ENCODE results near the gene CCNQ.

Gene CCNQ

DNA sequence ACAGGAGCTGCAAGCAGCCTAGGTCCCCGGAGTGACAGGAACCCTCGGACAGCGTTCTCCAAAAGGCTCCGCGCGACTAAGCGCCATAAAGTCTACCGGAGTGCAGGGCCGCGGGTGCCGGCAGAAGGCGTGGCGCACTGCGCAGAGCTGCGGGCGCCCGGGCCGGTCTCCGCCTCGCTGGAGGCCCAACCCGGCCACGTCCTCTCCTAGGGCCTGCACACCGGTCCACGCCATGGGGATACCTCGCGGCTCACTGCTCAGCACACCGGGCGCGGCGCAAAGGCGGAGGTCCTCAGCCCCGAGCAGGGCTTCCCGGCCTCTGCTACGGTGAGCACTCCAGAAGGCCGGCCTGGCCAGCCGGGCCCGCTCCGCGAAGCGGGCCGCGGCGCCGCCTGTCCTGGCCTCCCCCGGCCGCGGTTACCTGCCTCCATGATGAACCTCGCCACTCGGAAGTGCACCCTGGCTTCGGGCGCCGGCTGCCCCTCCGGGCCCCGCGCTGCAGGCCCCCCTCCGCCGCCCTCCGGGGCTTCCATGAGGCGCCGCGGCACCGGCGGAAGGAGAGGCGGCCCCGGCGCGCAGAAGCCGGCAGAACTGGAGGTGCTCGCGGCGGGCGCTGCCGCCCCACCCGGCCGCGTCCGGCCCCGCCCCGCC is at the start of gene CCNQ:
Gene CCNQ (minus strand): TSS at position 599 of the 651 bp plus-strand sequence. CDS start 66 bp downstream, at position 533.
- DNase-seq = no peak

- DNase-seq = no peak
Measured at GRCh38 chrX:153647461-153648357, 48.8 kb upstream of the CCNQ start.

DNA sequence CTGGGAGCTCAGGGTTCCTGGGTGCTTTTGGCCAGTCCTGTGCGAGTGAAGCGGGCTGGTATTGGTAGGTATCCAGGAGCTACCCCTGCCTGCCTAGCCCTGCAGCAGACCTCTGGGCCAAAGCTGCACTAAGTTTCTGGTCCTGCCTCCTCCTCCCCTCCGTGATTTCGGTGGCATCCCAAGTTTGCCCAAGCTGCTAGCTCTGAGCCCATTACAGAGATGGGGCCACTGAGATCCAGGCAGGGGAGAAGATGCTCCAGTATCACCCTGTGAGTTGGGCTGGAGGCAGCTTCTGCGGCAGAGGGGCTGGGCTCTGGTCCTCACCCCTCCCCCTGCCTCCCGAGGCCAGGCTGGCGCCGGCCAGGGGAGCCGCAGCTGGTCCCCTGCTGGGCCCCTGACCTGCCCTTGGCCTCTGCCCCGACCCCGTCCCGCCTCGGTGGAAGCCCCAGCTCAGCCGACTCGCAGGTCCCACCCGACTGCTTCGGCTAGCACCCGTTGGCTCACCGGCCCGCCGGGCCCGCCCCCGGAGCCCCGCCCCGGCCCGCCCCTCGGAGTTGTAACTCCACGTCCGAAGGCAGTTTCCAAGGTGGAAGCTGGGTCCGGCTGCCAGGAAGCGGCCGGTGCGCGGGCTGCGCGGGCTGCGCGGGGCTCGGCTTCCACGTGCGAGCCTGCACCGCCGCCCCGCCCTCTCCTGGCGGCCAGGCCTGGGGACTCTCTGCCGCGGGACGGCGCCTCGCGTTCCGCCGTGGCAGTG is 47.9 kb upstream of the CCNQ start, which contains the start of gene DUSP9:
Gene DUSP9 (plus strand): TSS at position 584 of the 754 bp plus-strand sequence. CDS start 751 bp downstream, outside the sequence.
- peak in 1 of 2 experiments; percentile 55 for DNase-seq

DNA sequence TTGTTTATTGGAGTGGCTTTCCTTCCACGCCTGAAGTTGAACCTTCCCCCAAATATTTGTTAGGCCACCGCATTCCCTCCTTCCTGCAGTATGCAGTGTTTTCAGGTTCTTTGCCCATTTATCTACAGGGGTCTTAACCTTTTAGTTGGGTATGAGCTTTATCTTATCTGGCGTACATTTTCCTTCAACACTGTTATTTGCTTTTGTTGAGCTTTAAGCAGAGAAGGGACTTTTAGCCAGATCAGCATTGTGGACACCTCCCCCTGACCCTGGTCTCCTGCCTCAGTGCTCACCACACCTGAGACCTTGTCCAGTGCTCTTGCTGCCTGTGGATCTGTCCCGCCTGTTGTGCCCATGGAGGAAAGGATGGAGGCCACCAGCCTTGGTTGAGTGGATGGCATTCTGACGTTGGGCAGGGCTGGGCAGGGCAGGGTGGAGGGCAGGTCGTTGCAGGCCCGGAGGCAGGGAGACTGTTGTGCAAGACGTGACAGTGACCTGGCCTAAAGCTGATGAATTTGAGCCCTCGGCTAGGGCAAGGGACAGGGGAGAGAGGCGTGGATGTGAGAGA is 47.1 kb upstream of the CCNQ start:
- no peak for DNase-seq

GRCh38 chrX:153645151-153645550 is 46.2 kb upstream of the CCNQ start:
- DNase-seq = no peak

DNA sequence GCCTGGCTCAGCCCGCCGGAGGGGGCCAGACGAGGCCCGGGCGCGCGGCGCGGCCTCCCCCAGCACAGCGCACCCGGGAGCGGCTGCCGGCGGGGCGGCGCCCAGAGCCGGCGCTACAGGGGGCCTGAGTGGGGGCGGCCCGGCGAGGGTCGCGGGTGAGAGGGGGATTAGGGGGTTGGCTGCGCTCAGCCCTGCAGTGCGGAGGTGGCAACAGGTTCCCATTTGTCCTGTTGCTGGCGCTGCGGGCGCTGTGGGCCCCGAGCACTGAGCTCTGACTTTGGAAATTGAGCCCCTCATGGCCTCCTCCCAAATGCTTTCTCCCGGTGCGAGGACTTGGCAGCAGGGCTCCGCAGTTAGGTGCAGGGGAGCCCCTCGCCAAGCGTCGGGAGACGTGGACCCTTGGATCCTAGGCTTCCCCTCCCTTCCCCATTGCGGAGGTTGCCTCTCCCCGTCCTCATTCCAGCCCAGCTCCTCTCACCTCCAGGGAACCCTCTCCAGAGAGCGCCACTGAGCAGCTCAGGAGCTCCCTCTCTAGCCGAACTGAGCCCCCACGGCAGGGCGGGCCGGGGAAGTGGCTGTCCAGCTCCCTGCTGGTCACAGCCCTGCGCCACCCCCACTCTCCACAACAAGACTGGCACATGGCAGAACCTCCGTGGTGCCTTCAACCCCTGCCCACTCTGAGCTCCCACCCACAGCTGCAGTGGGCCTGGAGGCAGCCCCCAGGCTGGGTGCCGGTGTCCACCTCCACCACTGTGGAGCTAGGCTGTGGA is 45.6 kb upstream of the CCNQ start:
- DNase-seq = peak in 1 of 2 experiments; percentile 54

DNA sequence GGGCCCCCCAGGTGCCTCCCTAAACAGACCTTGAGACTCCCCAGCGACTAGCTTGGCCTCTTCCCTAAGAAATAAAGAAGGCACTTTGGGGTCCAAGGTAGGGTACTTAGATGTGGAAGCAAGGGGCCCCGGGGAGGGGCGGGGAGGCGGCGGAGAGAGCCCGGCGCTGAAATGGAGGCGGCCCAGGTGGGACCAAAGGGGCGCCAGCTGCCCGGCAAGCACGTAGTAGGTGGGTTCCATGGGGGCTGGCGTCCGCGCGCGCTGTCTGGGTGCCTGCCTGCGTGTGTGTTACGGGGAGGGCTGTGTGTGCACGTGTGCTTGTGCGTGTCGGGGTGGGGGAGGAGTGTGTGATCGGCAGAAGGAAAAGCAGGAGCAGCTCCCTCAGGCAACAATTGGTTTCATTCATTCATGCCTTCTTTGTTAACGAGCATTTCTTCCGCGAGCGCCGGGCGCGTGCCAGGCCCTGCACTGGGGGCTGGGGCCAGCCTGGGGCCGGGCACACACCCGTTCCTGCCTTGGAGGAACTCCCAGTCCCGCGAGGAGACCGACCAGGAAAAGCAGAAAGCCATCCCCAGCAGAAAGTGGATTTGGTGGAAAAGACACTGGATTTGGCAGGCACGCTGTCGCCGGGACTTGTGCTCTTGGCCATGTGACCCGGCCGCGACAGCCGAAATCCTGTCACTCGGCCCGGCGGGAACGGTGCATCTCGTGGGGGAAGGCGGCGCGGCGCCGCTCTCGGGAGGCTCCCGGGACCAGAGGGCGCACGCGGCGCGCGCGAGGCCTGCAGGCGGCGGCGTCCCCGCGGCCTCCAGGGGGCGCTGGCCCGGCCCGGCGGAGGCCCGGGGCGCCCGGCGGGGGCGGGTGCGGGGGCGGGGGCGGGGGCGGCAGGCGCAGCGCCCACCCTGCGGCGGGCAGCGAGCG is 44.8 kb upstream of the CCNQ start:
- DNase-seq = peak in 1 of 2 experiments; percentile 45

GRCh38 chrX:153642655-153643430 is 43.9 kb upstream of the CCNQ start:
- peak; percentile 39 to 51 for DNase-seq

DNA sequence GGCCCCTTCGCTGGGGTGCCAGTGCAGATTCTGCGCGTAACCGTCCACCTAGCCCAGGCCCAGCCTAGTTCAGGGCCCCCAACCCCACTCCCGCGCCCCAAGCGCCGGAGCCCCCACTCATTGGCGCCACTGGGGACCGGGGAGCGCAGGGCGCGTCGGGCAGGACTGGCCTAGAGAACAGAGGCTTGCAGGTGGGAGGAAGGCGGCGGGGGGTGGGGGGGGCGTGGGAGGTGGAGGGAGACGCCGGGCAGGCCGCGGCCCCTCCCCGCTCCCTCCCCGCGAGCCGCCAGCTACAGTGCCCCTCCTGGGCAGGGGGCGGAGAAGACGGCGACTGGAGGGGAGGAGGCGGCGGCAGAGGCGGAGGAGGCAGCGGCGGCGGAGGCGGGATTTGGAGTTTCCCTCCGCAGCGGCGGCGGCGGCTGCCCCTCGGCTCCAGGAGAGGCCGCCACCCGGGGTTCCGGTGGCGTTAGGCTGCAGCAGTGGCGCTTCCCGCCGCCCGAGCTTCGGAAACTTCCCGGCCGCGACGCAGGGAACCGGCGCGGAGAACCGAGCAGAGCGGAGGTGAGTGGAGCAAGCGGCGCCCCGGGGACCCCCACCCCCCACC is 43.2 kb upstream of the CCNQ start:
- DNase-seq = peak in 1 of 2 experiments; percentile 43

GRCh38 chrX:153641627-153642026 is 42.7 kb upstream of the CCNQ start:
- DNase-seq = no peak

GRCh38 chrX:153640736-153641575 is 42.0 kb upstream of the CCNQ start:
- DNase-seq = peak in 1 of 2 experiments; percentile 13

DNA sequence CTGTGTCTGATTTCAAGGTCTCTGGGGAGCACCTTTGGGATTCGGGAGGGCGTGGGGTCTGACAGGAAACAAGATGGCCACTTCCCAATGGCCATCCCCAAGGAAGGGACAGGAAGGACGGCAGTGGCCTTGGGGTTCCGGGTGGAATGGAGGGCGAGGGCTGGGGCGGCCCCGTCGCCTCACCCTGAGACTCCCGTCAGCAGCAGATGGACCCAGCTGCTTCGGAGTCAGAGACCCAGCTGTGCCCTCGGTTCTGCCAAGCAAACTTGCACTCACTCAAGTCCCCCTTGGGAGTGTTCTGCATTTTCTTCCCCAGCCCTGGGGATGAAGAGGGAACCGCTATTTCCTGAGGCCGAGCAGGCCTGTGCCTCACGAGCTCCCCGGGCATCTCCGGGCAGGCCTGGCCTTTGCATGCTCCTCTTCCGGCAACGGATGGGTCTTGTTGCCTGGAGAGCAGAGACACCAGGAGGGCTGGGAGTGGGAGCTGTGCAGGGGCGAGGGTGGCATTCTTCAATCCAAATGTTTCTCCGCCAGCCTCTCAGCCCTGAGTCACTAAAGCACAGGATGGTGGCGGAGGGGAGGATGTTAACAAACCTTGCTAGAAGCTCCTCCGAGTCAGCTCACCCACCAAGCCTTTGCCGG is 41.2 kb upstream of the CCNQ start:
- peak in 1 of 2 experiments; percentile 49 for DNase-seq

GRCh38 chrX:153639177-153640044 is 40.5 kb upstream of the CCNQ start:
- DNase-seq = peak in 1 of 2 experiments; percentile 28

DNA sequence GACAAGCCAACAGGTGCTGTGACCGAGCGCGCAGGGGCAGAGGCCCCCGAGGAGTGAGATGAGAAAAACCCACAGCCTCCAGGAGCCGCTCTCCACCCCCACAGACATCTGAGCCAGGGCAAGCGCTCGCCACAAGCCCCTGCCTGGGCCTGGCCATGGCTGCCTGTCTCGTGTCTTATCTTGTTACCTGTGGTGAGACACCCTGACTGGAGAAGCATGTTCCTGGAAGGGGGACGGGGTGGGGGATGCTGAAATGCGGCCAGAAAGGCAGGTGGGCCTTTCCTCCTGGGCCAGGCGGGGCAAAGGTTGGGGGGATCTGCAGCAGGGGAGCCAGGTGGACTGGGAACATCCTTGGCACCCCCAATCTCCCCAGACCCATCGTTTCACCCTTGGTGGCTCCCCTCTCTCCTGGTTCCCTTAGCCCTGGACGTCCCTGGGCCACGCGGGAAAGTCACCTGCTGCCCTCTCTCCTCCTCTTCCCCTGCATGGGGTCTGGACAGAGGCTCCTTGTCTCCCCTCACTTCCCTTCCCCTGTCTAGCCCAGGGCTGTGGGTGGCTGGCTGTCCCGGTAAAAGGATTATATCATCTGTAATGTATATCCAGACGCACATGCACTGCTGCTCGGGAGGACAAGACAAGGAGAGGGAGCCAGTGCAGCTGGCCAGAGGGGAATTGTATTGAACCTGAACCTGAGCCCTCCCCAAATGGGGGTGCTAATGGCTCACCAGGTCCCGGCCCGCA is 39.7 kb upstream of the CCNQ start:
- DNase-seq = peak in 1 of 2 experiments; percentile 68

- DNase-seq = no peak
Measured at GRCh38 chrX:153638041-153638371, 39.1 kb upstream of the CCNQ start.

All from NCI-H524 (cell line).